ENCODE data around the gene KLHL40. TPM values are rescaled to one million over a fixed set of nuclear protein-coding genes. Genes with fewer than 3 reads are reported as not detected.

KLHL40 gene
- total and polyA plus RNA-seq, 10 of the 15 experiments (the other 5 are each of a cell fraction or from before 2014, with no cell fraction given) = not detected

GRCh38 chr3:42705962-42706585 is 20.7 kb downstream of the KLHL40 start:
- Histone ChIP-seq H4K20me1 (ENCODE audit: control insufficient read depth, insufficient read depth) (no peaks in the 10 kb centered on the region), H3K27ac (ENCODE audit: control insufficient read depth, insufficient read depth) (no peak overlapping the region), H3K4me1 (ENCODE audit: control insufficient read depth, insufficient read depth, low read length) (no peaks in the 10 kb centered on the region), H2AFZ (ENCODE audit: control insufficient read depth, low read depth, low read length) (no peak overlapping the region), H3K4me3 (no peak overlapping the region), H3K36me3 (ENCODE audit: control insufficient read depth in 2 of 2, insufficient read depth in 2 of 2, low read length in 1 of 2) (no peaks in the 10 kb centered on the region), H3K79me2 (ENCODE audit: control insufficient read depth, insufficient read depth, low read length) (no peaks in the 10 kb centered on the region), H3K9me3 (replicated peaks; ENCODE audit: control insufficient read depth, insufficient read depth, low read length) (no peaks in the 10 kb centered on the region), H3K27me3 (replicated peaks in 1 of 2; ENCODE audit: control insufficient read depth in 2 of 2, insufficient read depth in 2 of 2, low read length in 1 of 2) (no peaks in the 10 kb centered on the region; a peak in 3 of 4 replicates), H3K9ac (ENCODE audit: control insufficient read depth, insufficient read depth, low read length) (no peak overlapping the region), H3K4me2 (ENCODE audit: control insufficient read depth, insufficient read depth) (no peak overlapping the region)
- no TSS peak for BruUV-seq (replicated peaks)
- no peak for TF ChIP-seq USF2 (IDR thresholded peaks at IDR 0.05; ENCODE audit: borderline replicate concordance, low read depth, low read length)
- TF ChIP-seq ATF2 (IDR thresholded peaks at IDR 0.05; ENCODE audit: low read length) = no peak
- TF ChIP-seq SKIL (IDR thresholded peaks at IDR 0.05; ENCODE audit: low read depth, poor library complexity, severe bottlenecking) = no peak
- no peak for TF ChIP-seq ATF7 (IDR thresholded peaks at IDR 0.05; ENCODE audit: low read depth)
- no peak for FAIRE-seq
- ChIA-PET CTCF (no interaction called here), POLR2A (no interaction called here), RAD21 (ENCODE audit: unreplicated experiment) (no interaction called here), SMC1A (ENCODE audit: uncharacterized antibody, unreplicated experiment) (no interaction called here)
- 35% methylated on average over 10 of the region's 10 CpGs for WGBS (ENCODE audit: insufficient coverage, insufficient replicate concordance, low lambda C conversion rate, missing lambda C conversion rate)
- no peak for ATAC-seq
- intact Hi-C loops (cut with micrococcal nuclease; ENCODE audit: unreplicated experiment) = no loop called here
- in situ Hi-C loops (cut with MboI) = no loop called here
- DNase-seq (ENCODE audit: low read depth, low spot score) = no peak
